Mucosa of descending colon (tissue), 3 donors: Measurements from ENCODE around the gene HSPB9. TPM values are rescaled to one million over a fixed set of nuclear protein-coding genes. Genes with fewer than 3 reads are reported as not detected.

Source experiments
- ATAC-seq: fragments of 200-7000 bp; cut with Tn5 transposase; one replicate; pipeline ENCODE4 v1.9.1; 2020; ENCODE audit warnings: mild to moderate bottlenecking, moderate library complexity
- DNase-seq, 3 donors: peaks; one replicate each; pipeline ENCODE4 v3.0.0-alpha.2; 2020
- H3K36me3 ChIP-seq: fragments of 200-600 bp; one replicate; pipeline ENCODE4 v1.8.0; 2021; ENCODE audit warnings: low read depth, mild to moderate bottlenecking
- H3K4me1 ChIP-seq: fragments of 200-600 bp; one replicate; pipeline ENCODE4 v1.8.0; 2021; ENCODE audit warnings: low read depth, mild to moderate bottlenecking
- H3K4me3 ChIP-seq: fragments of 200-600 bp; one replicate; pipeline ENCODE4 v1.8.0; 2021; ENCODE audit warnings: mild to moderate bottlenecking
- H3K9me3 ChIP-seq: fragments of 200-600 bp; one replicate; pipeline ENCODE4 v1.8.0; 2021; ENCODE audit warnings: mild to moderate bottlenecking
- intact Hi-C, 2 donors: fragments of 100-400 bp; cut with DNase I in 1 of 2; cut with micrococcal nuclease in 1 of 2; formaldehyde crosslinking; loops; one replicate each; pipeline versions ENCODE4 v1.11.0 to v1.11.1; 2022; cut with DNase I, micrococcal nuclease
- total RNA-seq, 3 donors: library from RNA; stranded (reverse); fragmentation: NEBNext Ultra II Directional in 2 of 3; extraction: Animal tissue kit (Norgen Biotek cat#: 25700) in 2 of 3; gene quantifications; one replicate each; pipeline versions ENCODE4 v1.2.1 to v1.2.4, GENCODE V29; 2021 to 2023
- TF ChIP-seq, protein P1 (sequence below): fragments of 200-600 bp; IDR thresholded peaks from one replicate; pipeline ENCODE4 v1.8.0; 2022; ENCODE audit warnings: antibody characterized with exemption, mild to moderate bottlenecking
- donor health status: DM: no; HTN: no; CAD: no; lungs with moderate emphysema.
- donor health status: DM: no; HTN: no; CAD: no.
- donor health status: DM: no; HTN: yes; CAD: no.

The HSPB9 gene
- total RNA-seq, 3 donors from 2014 or later = 0.28 TPM; not detected in 2

GRCh38 chr17:42107124-42107523, 15.5 kb upstream of the HSPB9 start:
- DNase-seq (peak in 1 of 3 donors; percentile 1), ATAC-seq (no peak)
- TF ChIP-seq, protein P1, sequence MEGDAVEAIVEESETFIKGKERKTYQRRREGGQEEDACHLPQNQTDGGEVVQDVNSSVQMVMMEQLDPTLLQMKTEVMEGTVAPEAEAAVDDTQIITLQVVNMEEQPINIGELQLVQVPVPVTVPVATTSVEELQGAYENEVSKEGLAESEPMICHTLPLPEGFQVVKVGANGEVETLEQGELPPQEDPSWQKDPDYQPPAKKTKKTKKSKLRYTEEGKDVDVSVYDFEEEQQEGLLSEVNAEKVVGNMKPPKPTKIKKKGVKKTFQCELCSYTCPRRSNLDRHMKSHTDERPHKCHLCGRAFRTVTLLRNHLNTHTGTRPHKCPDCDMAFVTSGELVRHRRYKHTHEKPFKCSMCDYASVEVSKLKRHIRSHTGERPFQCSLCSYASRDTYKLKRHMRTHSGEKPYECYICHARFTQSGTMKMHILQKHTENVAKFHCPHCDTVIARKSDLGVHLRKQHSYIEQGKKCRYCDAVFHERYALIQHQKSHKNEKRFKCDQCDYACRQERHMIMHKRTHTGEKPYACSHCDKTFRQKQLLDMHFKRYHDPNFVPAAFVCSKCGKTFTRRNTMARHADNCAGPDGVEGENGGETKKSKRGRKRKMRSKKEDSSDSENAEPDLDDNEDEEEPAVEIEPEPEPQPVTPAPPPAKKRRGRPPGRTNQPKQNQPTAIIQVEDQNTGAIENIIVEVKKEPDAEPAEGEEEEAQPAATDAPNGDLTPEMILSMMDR = no peak
- Histone ChIP-seq H3K36me3 (no peaks in the 10 kb centered on the region), H3K4me3 (no peak overlapping the region), H3K9me3 (no peaks in the 10 kb centered on the region), H3K4me1 (peaks cover 10% of the 10 kb centered on the region)
- intact Hi-C loops = no loop called here

DNA sequence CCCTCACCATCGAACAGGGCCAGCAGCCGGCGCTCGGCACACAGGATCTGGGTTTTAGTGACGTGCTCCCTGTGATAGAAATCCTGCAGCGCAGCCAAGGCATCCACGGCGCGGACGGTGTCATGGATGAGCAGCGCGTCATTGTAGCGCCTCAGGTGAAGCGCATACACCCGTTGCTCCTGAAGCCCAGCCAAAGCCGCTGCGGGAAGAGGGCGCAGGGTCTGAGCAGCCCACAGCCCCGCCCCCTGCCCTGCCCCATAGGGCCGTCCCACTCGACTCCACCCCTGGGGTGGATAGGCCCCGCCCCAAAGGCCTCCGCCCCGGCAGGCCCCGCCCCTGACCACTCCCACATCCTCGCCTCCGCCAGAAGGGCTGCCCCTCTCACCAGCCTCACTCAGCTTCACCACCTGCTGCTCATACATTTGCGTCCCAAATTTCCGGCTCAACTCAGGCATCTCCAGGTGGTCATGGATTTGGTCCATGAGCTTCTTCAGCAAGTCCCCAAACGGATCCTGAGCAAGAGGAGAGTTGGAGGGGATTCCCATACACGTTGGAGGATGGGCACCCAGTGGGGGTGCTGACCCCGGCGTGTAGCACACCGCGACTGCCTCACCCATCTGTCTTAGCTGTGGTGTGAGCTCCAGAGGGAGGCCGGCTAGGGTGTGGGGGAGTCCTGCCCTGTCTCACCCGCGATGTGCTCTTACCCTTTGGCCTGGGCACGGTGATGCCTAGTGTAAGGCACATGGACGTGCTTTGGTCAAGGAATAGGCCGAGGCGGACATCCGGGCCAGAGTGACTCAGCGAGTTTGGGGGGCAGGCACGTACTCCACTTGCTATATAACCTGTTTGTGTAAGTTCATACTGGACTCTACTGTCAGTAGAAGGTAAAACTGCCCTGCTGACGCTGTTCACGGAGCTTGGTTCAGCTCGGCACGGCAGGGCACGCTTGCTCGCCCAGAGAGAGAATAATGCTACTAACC, 14.7 kb upstream of the HSPB9 start:
- no peaks in the 10 kb centered on the region for H3K36me3 ChIP-seq
- no peak overlapping the region for H3K4me3 ChIP-seq
- peak; percentile 81 for ATAC-seq
- intact Hi-C loops = no loop called here
- no peaks in the 10 kb centered on the region for H3K9me3 ChIP-seq
- TF ChIP-seq, protein P1 = no peak
- H3K4me1 ChIP-seq = peaks cover 14% of the 10 kb centered on the region
- DNase-seq = peak; percentile 88 to 95 (median 92)

- Histone ChIP-seq H3K4me3 (no peak overlapping the region), H3K9me3 (no peaks in the 10 kb centered on the region), H3K4me1 (peaks cover 18% of the 10 kb centered on the region), H3K36me3 (no peaks in the 10 kb centered on the region)
- DNase-seq (peak in 1 of 3 donors; percentile 56), ATAC-seq (no peak)
- intact Hi-C loops = no loop called here
- TF ChIP-seq, protein P1 = no peak
Measured at GRCh38 chr17:42109086-42109485, 13.5 kb upstream of the HSPB9 start.

DNA sequence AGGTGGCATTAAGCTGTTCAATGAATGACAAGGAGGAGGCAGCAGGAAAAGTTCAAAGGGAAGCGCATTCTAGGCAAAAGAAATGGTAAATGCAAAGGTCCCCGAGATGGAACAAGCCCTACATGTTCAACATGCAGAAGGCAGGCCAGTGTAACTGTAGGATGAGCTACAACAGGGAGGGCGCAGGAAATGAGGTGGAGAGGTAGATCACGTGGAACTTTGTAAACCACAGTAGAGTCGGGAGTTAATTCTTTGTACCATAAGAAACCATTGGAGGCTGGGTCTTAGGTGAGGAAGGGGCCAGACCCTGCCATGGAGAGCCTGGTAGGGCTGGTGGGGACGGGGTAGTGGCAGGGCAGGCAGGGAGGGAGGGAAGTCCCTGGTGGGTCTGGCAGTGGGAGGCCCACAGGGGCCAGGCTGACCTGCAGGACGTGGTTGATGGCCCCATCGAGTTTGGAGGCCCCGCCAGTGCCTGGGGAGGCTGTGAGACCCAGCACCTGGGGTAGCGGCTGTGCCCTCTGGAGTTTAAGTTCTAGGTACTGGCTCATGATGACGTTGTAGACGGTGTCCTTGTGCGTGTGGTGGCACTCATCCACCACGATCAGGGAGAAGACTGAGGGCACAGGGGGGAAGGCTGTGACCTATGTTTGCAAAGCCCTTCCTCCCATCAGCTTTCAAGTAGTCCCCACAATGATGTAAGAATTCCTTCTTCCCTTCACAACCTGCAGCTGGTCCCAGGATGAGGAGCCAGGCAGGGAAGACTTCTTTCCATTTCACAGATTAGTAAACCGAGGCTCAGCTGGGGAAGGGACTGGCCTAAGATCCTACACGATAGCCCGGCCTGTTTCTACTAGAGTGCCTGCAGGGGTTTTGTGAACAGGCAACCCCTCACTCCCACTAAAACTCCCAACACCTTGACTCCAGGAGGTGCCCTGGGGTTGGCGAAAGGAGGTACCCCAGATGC, 12.0 kb upstream of the HSPB9 start:
- DNase-seq (peak in 1 of 3 donors; percentile 47), ATAC-seq (no peak)
- no peaks in the 10 kb centered on the region for H3K36me3 ChIP-seq
- H3K4me3 ChIP-seq = no peak overlapping the region
- peaks cover 18% of the 10 kb centered on the region for H3K4me1 ChIP-seq
- TF ChIP-seq, protein P1 = no peak
- intact Hi-C loops = loop anchor here in 1 of 2 donors (10.0 kb wide), 1 partner anchor 146 kb away; the partner anchor contains the start of gene CNP
- H3K9me3 ChIP-seq = no peaks in the 10 kb centered on the region

DNA sequence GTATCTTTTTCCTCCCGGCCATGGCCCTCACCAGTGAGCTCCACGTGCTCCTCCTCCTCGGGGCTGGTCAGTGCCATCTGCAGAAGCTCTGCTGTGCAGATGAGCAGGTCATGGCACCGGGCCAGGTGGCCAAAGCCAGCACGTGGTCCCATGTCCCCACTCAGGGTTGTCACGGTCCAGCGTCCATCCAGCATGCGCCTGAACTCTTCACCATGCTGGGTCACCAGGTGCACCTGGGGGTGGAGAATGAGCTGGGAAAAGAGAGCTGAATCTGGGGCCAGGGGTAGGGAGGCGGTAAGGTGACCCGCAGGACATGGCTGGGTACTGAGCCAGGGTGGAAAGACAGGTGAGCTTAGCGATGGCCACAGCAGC, 11.4 kb upstream of the HSPB9 start:
- H3K36me3 ChIP-seq = no peaks in the 10 kb centered on the region
- peaks cover 18% of the 10 kb centered on the region for H3K4me1 ChIP-seq
- ATAC-seq (no peak), DNase-seq (peak in 2 of 3 donors; percentile 49 to 60)
- TF ChIP-seq, protein P1 = no peak
- H3K4me3 ChIP-seq = no peak overlapping the region
- no peaks in the 10 kb centered on the region for H3K9me3 ChIP-seq
- intact Hi-C loops = loop anchor here in 1 of 2 donors (10.0 kb wide), 1 partner anchor 146 kb away; the partner anchor contains the start of gene CNP
